Effector CD8-positive, alpha-beta T cell (primary cell): ENCODE results near the gene RAC3.

ENCODE experiments used
- DNase-seq: peaks from one replicate; lab custom pipeline; 2025; lab: John Stamatoyannopoulos, UW

Gene RAC3

GRCh38 chr17:81999587-81999975 is 31.9 kb upstream of the RAC3 start:
- DNase-seq = no peak

GRCh38 chr17:81999976-82000802 is 31.3 kb upstream of the RAC3 start:
- DNase-seq = no peak

GRCh38 chr17:82000803-82001570 is 30.5 kb upstream of the RAC3 start:
- no peak for DNase-seq

GRCh38 chr17:82001571-82002056 is 29.9 kb upstream of the RAC3 start:
- DNase-seq = no peak

GRCh38 chr17:82003411-82004381 is 27.8 kb upstream of the RAC3 start:
- no peak for DNase-seq

- DNase-seq = no peak
Measured at GRCh38 chr17:82004517-82005455, 26.7 kb upstream of the RAC3 start.

- no peak for DNase-seq
Measured at GRCh38 chr17:82005701-82006348, 25.7 kb upstream of the RAC3 start.

- no peak for DNase-seq
Measured at GRCh38 chr17:82006468-82007227, 24.8 kb upstream of the RAC3 start.

GRCh38 chr17:82007228-82007494 is 24.3 kb upstream of the RAC3 start:
- DNase-seq = no peak

- no peak for DNase-seq
Measured at GRCh38 chr17:82007495-82008257, 23.8 kb upstream of the RAC3 start.

GRCh38 chr17:82008258-82008940 is 23.1 kb upstream of the RAC3 start:
- no peak for DNase-seq

- DNase-seq = no peak
Measured at GRCh38 chr17:82008941-82009405, 22.5 kb upstream of the RAC3 start.

- DNase-seq = no peak
Measured at GRCh38 chr17:82009413-82009812, 22.1 kb upstream of the RAC3 start.

- no peak for DNase-seq
Measured at GRCh38 chr17:82010575-82011525, 20.6 kb upstream of the RAC3 start.

- no peak for DNase-seq
Measured at GRCh38 chr17:82011617-82012187, 19.8 kb upstream of the RAC3 start.

- DNase-seq = no peak
Measured at GRCh38 chr17:82012261-82012639, 19.2 kb upstream of the RAC3 start.
